GM23338 (cell line): Measurements from ENCODE around the gene DNAJC17. TPM values are rescaled to one million over a fixed set of nuclear protein-coding genes. Genes with fewer than 3 reads are reported as not detected.

Experiments used
- ATAC-seq: fragments of 200-7000 bp; cut with Tn5 transposase; 3 replicates; pipeline ENCODE4 v1.9.1; 2020
- DNase-seq: peaks from one replicate; pipeline ENCODE4 v3.0.0-alpha.2; 2015; ENCODE audit warnings: low spot score
- H2AFZ ChIP-seq: fragments of 200-600 bp; sonication (generic); 2 replicates; pipeline ENCODE4 v1.8.0; 2016; ENCODE audit warnings: antibody characterized with exemption, mild to moderate bottlenecking, moderate library complexity
- H3F3A ChIP-seq: fragments of 200-600 bp; sonication (generic); replicated peaks from 2 replicates; pipeline ENCODE4 v1.8.0; 2017; ENCODE audit warnings: antibody characterized with exemption, mixed run types, low read depth
- H3K27ac ChIP-seq: fragments of 200-600 bp; sonication (generic); 2 replicates; pipeline ENCODE4 v1.6.1; 2016; ENCODE audit warnings: low read depth
- H3K27me3 ChIP-seq: fragments of 200-600 bp; sonication (generic); 2 replicates; pipeline ENCODE4 v1.8.0; 2016; ENCODE audit warnings: mild to moderate bottlenecking, mixed run types, moderate library complexity; ENCODE audit not compliant: insufficient read depth
- H3K36me3 ChIP-seq: fragments of 200-600 bp; sonication (generic); 2 replicates; pipeline ENCODE4 v1.8.0; 2016; ENCODE audit warnings: mild to moderate bottlenecking; ENCODE audit not compliant: insufficient read depth
- H3K4me1 ChIP-seq: fragments of 200-600 bp; sonication (generic); 2 replicates; pipeline ENCODE4 v1.8.0; 2016; ENCODE audit warnings: mild to moderate bottlenecking, moderate library complexity; ENCODE audit not compliant: insufficient read depth
- H3K4me2 ChIP-seq: fragments of 200-600 bp; sonication (generic); 2 replicates; pipeline ENCODE4 v1.7.1; 2017; ENCODE audit warnings: mixed run types
- H3K4me3 ChIP-seq: fragments of 200-600 bp; sonication (generic); 2 replicates; pipeline ENCODE4 v1.6.1; 2016; ENCODE audit warnings: mixed run types
- H3K79me2 ChIP-seq: fragments of 200-600 bp; sonication (generic); replicated peaks from 2 replicates; pipeline ENCODE4 v1.8.0; 2017; ENCODE audit warnings: mild to moderate bottlenecking; ENCODE audit not compliant: insufficient read depth
- H3K9me2 ChIP-seq: fragments of 200-600 bp; sonication (generic); 2 replicates; pipeline ENCODE4 v1.8.0; 2017; ENCODE audit not compliant: insufficient read depth
- H4K20me1 ChIP-seq: fragments of 200-600 bp; sonication (generic); replicated peaks from 2 replicates; pipeline ENCODE4 v1.8.0; 2017; ENCODE audit warnings: mild to moderate bottlenecking; ENCODE audit not compliant: insufficient read depth
- H3K27ac Mint-ChIP-seq: 2 replicates; pipeline ENCODE4 v1.8.0; 2020; ENCODE audit warnings: inconsistent platforms, mild to moderate bottlenecking, moderate library complexity, mixed read lengths
- H3K27me3 Mint-ChIP-seq: 3 replicates; pipeline ENCODE4 v1.8.0; 2022; ENCODE audit warnings: low read depth, mild to moderate bottlenecking, moderate library complexity, mixed read lengths, inconsistent platforms; ENCODE audit not compliant: insufficient read depth, poor library complexity
- H3K36me3 Mint-ChIP-seq: 3 replicates; pipeline ENCODE4 v1.8.0; 2021; ENCODE audit warnings: low read depth, mild to moderate bottlenecking, inconsistent platforms, moderate library complexity, mixed read lengths
- H3K4me1 Mint-ChIP-seq: 3 replicates; pipeline ENCODE4 v1.8.0; 2020; ENCODE audit warnings: mild to moderate bottlenecking, inconsistent platforms, mixed read lengths
- H3K4me3 Mint-ChIP-seq: 3 replicates; pipeline ENCODE4 v1.8.0; 2021; ENCODE audit warnings: moderate library complexity, mild to moderate bottlenecking, inconsistent platforms, mixed read lengths
- H3K9me3 Mint-ChIP-seq: 3 replicates; pipeline ENCODE4 v1.8.0; 2020; ENCODE audit warnings: moderate library complexity, mild to moderate bottlenecking, inconsistent platforms, mixed read lengths
- CTCF ChIP-seq, 2 experiments: fragments of 200-600 bp in 1 of 2; sonication (generic) in 1 of 2; conservative IDR thresholded peaks; 2 replicates each; pipeline versions ENCODE4 v1.5.1 to v1.6.1; 2016 to 2017; ENCODE audit warnings: antibody characterized with exemption in 2 of 2, low read depth in 2 of 2, mild to moderate bottlenecking in 2 of 2, moderate library complexity in 1 of 2
- EZH2 ChIP-seq: fragments of 200-600 bp; sonication (generic); IDR thresholded peaks from one replicate; pipeline ENCODE4 v1.8.0; 2017; ENCODE audit warnings: antibody characterized with exemption, mild to moderate bottlenecking, low read depth; ENCODE audit not compliant: unreplicated experiment
- EZH2phosphoT487 ChIP-seq: fragments of 200-600 bp; sonication (generic); IDR thresholded peaks from one replicate; pipeline ENCODE4 v1.8.1; 2018; ENCODE audit warnings: antibody characterized with exemption; ENCODE audit not compliant: unreplicated experiment
- JUNB ChIP-seq: IDR thresholded peaks from one replicate; pipeline ENCODE4 v1.6.1; 2016; ENCODE audit warnings: antibody characterized with exemption; ENCODE audit not compliant: unreplicated experiment
- POLR2AphosphoS5 ChIP-seq: IDR thresholded peaks from 2 replicates; pipeline ENCODE4 v1.6.1; 2016; ENCODE audit warnings: antibody characterized with exemption, low read depth
- STAT1 ChIP-seq: IDR thresholded peaks from one replicate; pipeline ENCODE4 v1.6.1; 2016; ENCODE audit warnings: antibody characterized with exemption; ENCODE audit not compliant: unreplicated experiment
- ZNF114 ChIP-seq: fragments of 250-450 bp; sonication (Bioruptor Pico); IDR thresholded peaks from 2 replicates; pipeline ENCODE4 v1.5.0; 2020; ENCODE audit warnings: mild to moderate bottlenecking, moderate library complexity
- ZNF331 ChIP-seq: fragments of 250-450 bp; sonication (Bioruptor Pico); IDR thresholded peaks from 2 replicates; pipeline ENCODE4 v1.5.0; 2020; ENCODE audit warnings: low read depth, mild to moderate bottlenecking, moderate library complexity
- polyA plus RNA-seq: library from polyadenylated mRNA; unstranded; fragments of >200 nt; fragmentation: Nextera tagmentation; extraction: Ambion mirVana; gene quantifications from 2 replicates; pipeline ENCODE4 v1.2.1, GENCODE V29; 2016
- total RNA-seq: library from RNA; depleted of rRNA; stranded (reverse); fragments of >200 nt; shearing (Covaris generic); gene quantifications from 2 replicates; pipeline ENCODE4 v1.2.3, GENCODE V29; 2014

DNAJC17 gene
- total and polyA plus RNA-seq, 2 experiments from 2014 or later: 23.0 to 77.6 TPM

GRCh38 chr15:40754574-40754882, 52.7 kb downstream of the DNAJC17 start:
- H3K4me2 ChIP-seq: peak overlapping the region; percentile 93
- H3K36me3 Mint-ChIP-seq: peaks cover 10% of the 10 kb centered on the region
- H3K4me3 ChIP-seq: peak overlapping the region; percentile 98
- H3K27me3 ChIP-seq: no peaks in the 10 kb centered on the region
- H3K9me3 Mint-ChIP-seq: no peaks in the 10 kb centered on the region
- H3K36me3 ChIP-seq: no peaks in the 10 kb centered on the region; the same call in 1 of the 2 replicates
- peak overlapping the region; percentile 89 for H3K4me3 Mint-ChIP-seq
- peak overlapping the region; percentile 74 for H3K27ac Mint-ChIP-seq
- no peaks in the 10 kb centered on the region; the same call in 1 of the 2 replicates for H3K4me1 ChIP-seq
- peaks cover 24% of the 10 kb centered on the region for H3K79me2 ChIP-seq
- TF ChIP-seq STAT1 (no peak), EZH2phosphoT487 (no peak)
- no peaks in the 10 kb centered on the region for H4K20me1 ChIP-seq
- H3K27ac ChIP-seq: no peak overlapping the region
- peak; percentile 52 for ATAC-seq
- peak; percentile 62 for DNase-seq
- peaks cover 16% of the 10 kb centered on the region for H3K4me1 Mint-ChIP-seq
- H3F3A ChIP-seq: 0 out of 2 replicates have a peak, but pooled peaks cover 3% of the 10 kb centered on the region
- peak overlapping the region; percentile 97 for H2AFZ ChIP-seq
- H3K9me2 ChIP-seq: no peaks in the 10 kb centered on the region
- H3K27me3 Mint-ChIP-seq: peaks cover 4% of the 10 kb centered on the region

GRCh38 chr15:40751745-40752144, 55.5 kb downstream of the DNAJC17 start:
- no peaks in the 10 kb centered on the region for H3K9me2 ChIP-seq
- DNase-seq (no peak), ATAC-seq (no peak)
- no peak overlapping the region for H3K4me3 Mint-ChIP-seq
- H3K27ac ChIP-seq: no peak overlapping the region
- no peaks in the 10 kb centered on the region; the same call in 1 of the 2 replicates for H3K36me3 ChIP-seq
- peaks cover 3% of the 10 kb centered on the region for H3K4me1 ChIP-seq
- no peaks in the 10 kb centered on the region for H4K20me1 ChIP-seq
- TF ChIP-seq STAT1 (no peak), JUNB (no peak), POLR2AphosphoS5 (no peak)
- peaks cover 24% of the 10 kb centered on the region for H3K4me1 Mint-ChIP-seq
- H3K27ac Mint-ChIP-seq: no peak overlapping the region
- no peaks in the 10 kb centered on the region for H3K9me3 Mint-ChIP-seq
- peaks cover 12% of the 10 kb centered on the region for H3K36me3 Mint-ChIP-seq
- H3K27me3 Mint-ChIP-seq: peaks cover 4% of the 10 kb centered on the region
- no peaks in the 10 kb centered on the region for H3K27me3 ChIP-seq
- no peak overlapping the region for H2AFZ ChIP-seq
- H3F3A ChIP-seq: 0 out of 2 replicates have a peak, but pooled peaks cover 2% of the 10 kb centered on the region
- H3K4me3 ChIP-seq: no peak overlapping the region
- H3K79me2 ChIP-seq: peaks cover 24% of the 10 kb centered on the region
- no peak overlapping the region for H3K4me2 ChIP-seq

GRCh38 chr15:40750885-40751284, 56.4 kb downstream of the DNAJC17 start:
- ATAC-seq: no peak
- Histone ChIP-seq H3K27ac (no peak overlapping the region), H3K9me2 (no peaks in the 10 kb centered on the region), H3K4me3 (no peak overlapping the region), H2AFZ (no peak overlapping the region), H3K4me1 (peaks cover 3% of the 10 kb centered on the region), H3F3A (no peaks in the 10 kb centered on the region), H3K79me2 (peaks cover 24% of the 10 kb centered on the region), H3K4me2 (no peak overlapping the region), H4K20me1 (no peaks in the 10 kb centered on the region), H3K36me3 (no peaks in the 10 kb centered on the region; the same call in 1 of the 2 replicates), H3K27me3 (no peaks in the 10 kb centered on the region)
- no peak for TF ChIP-seq ZNF114
- TF ChIP-seq CTCF (conservative IDR thresholded peaks at IDR 0.05; ENCODE audit: low read depth in 2 of 2): no peak
- no peak for TF ChIP-seq POLR2AphosphoS5
- no peak for TF ChIP-seq ZNF331 (CRISPR knock-in tag)
- TF ChIP-seq EZH2: no peak
- no peak for TF ChIP-seq EZH2phosphoT487
- H3K4me3 Mint-ChIP-seq: no peak overlapping the region
- no peak for DNase-seq
- H3K36me3 Mint-ChIP-seq: peaks cover 12% of the 10 kb centered on the region
- no peaks in the 10 kb centered on the region for H3K9me3 Mint-ChIP-seq
- peaks cover 7% of the 10 kb centered on the region for H3K27me3 Mint-ChIP-seq
- no peak overlapping the region for H3K27ac Mint-ChIP-seq
- peaks cover 24% of the 10 kb centered on the region for H3K4me1 Mint-ChIP-seq
